GM18526 (cell line): ENCODE results near the gene DHX40.

Source experiments
- POLR2A ChIP-seq: IDR thresholded peaks from 3 replicates; pipeline ENCODE4 v1.6.1; 2011; ENCODE audit not compliant: insufficient read length; ENCODE audit errors: extremely low read depth

The DHX40 gene

GRCh38 chr17:59643159-59644140 is 78.0 kb downstream of the DHX40 start:
- TF ChIP-seq POLR2A = no peak

GRCh38 chr17:59647288-59647687 is 81.9 kb downstream of the DHX40 start:
- TF ChIP-seq POLR2A = no peak

- TF ChIP-seq POLR2A = no peak
These were observed 84.5 kb downstream of the DHX40 start for GRCh38 chr17:59649886-59650285.

GRCh38 chr17:59650642-59651041 is 85.2 kb downstream of the DHX40 start:
- TF ChIP-seq POLR2A = no peak

GRCh38 chr17:59651346-59651745 is 85.9 kb downstream of the DHX40 start:
- TF ChIP-seq POLR2A = no peak

- TF ChIP-seq POLR2A = no peak
These were observed 86.7 kb downstream of the DHX40 start for GRCh38 chr17:59652119-59652518.
